Neural progenitor cell (in vitro differentiated cells): ENCODE results near the gene TGFBR3. TPM values are rescaled to one million over a fixed set of nuclear protein-coding genes. Genes with fewer than 3 reads are reported as not detected.
A peak's percentile ranks its signal among the peaks of the same experiment; 100 is the strongest.

Source experiments
- DNase-seq: peaks from one replicate; pipeline ENCODE4 v3.0.0-alpha.2; 2016; ENCODE audit warnings: low spot score
- H2AFZ ChIP-seq: fragments of 200-600 bp; sonication (generic); replicated peaks from 2 replicates; pipeline ENCODE4 v1.6.1; 2016; ENCODE audit warnings: antibody characterized with exemption
- H3F3A ChIP-seq: fragments of 200-600 bp; sonication (generic); 2 replicates; pipeline ENCODE4 v1.6.1; 2016; ENCODE audit warnings: antibody characterized with exemption, low read depth
- H3K27ac ChIP-seq: fragments of 200-600 bp; sonication (generic); 2 replicates; pipeline ENCODE4 v1.5.1; 2016; ENCODE audit warnings: mild to moderate bottlenecking
- H3K27me3 ChIP-seq: fragments of 200-600 bp; sonication (generic); 2 replicates; pipeline ENCODE4 v1.6.1; 2016; ENCODE audit warnings: mild to moderate bottlenecking, moderate library complexity
- H3K36me3 ChIP-seq: fragments of 200-600 bp; sonication (generic); 2 replicates; pipeline ENCODE4 v1.5.1; 2016
- H3K4me1 ChIP-seq: fragments of 200-600 bp; sonication (generic); 2 replicates; pipeline ENCODE4 v1.6.1; 2016; ENCODE audit warnings: mixed run types
- H3K4me2 ChIP-seq: fragments of 200-600 bp; sonication (generic); 2 replicates; pipeline ENCODE4 v1.6.1; 2016
- H3K4me3 ChIP-seq: fragments of 200-600 bp; sonication (generic); 2 replicates; pipeline ENCODE4 v1.5.1; 2016
- H3K79me2 ChIP-seq: fragments of 200-600 bp; sonication (generic); 2 replicates; pipeline ENCODE4 v1.6.1; 2016; ENCODE audit warnings: low read depth
- H3K9ac ChIP-seq: fragments of 200-600 bp; sonication (generic); 2 replicates; pipeline ENCODE4 v1.6.1; 2016
- H3K9me3 ChIP-seq: fragments of 200-600 bp; sonication (generic); 2 replicates; pipeline ENCODE4 v1.5.1; 2016; ENCODE audit warnings: low read depth
- H4K20me1 ChIP-seq: fragments of 200-600 bp; sonication (generic); 2 replicates; pipeline ENCODE4 v1.6.1; 2016; ENCODE audit warnings: low read depth
- H3K27ac Mint-ChIP-seq: 3 replicates; pipeline ENCODE4 v1.8.0; 2021; ENCODE audit warnings: mixed read lengths
- H3K27me3 Mint-ChIP-seq: 2 replicates; pipeline ENCODE4 v1.8.0; 2022; ENCODE audit warnings: low read depth, mild to moderate bottlenecking, inconsistent platforms, moderate library complexity, mixed read lengths; ENCODE audit not compliant: insufficient read depth
- H3K36me3 Mint-ChIP-seq: 3 replicates; pipeline ENCODE4 v1.8.0; 2021; ENCODE audit warnings: mixed read lengths
- H3K4me1 Mint-ChIP-seq: 3 replicates; pipeline ENCODE4 v1.8.0; 2021; ENCODE audit warnings: mixed read lengths
- H3K4me3 Mint-ChIP-seq: 3 replicates; pipeline ENCODE4 v1.8.0; 2021; ENCODE audit warnings: mild to moderate bottlenecking, moderate library complexity, mixed read lengths
- H3K9me3 Mint-ChIP-seq: 3 replicates; pipeline ENCODE4 v1.8.0; 2020; ENCODE audit warnings: mixed read lengths
- CTCF ChIP-seq: fragments of 200-600 bp; sonication (generic); IDR thresholded peaks from 2 replicates; pipeline ENCODE4 v1.5.1; 2017; ENCODE audit warnings: antibody characterized with exemption, mild to moderate bottlenecking
- EZH2 ChIP-seq: fragments of 200-600 bp; sonication (generic); IDR thresholded peaks from 2 replicates; pipeline ENCODE4 v1.6.1; 2017; ENCODE audit warnings: antibody characterized with exemption, mild to moderate bottlenecking, moderate library complexity
- EZH2phosphoT487 ChIP-seq: fragments of 200-600 bp; sonication (generic); IDR thresholded peaks from 2 replicates; pipeline ENCODE4 v1.6.1; 2017; ENCODE audit warnings: antibody characterized with exemption
- total RNA-seq: library from RNA; depleted of rRNA; stranded (reverse); fragments of >200 nt; gene quantifications from 2 replicates; pipeline ENCODE4 v1.2.3, GENCODE V29; 2015; ENCODE audit warnings: low replicate concordance

The TGFBR3 gene
- total RNA-seq, 1 donor from 2014 or later = 11.8 TPM

GRCh38 chr1:91783423-91784170 is 102.4 kb downstream of the TGFBR3 start:
- H3K27me3 ChIP-seq = no peaks in the 10 kb centered on the region
- TF ChIP-seq CTCF (no peak), EZH2 (no peak), EZH2phosphoT487 (no peak)
- H3K4me3 Mint-ChIP-seq = no peak overlapping the region
- H3F3A ChIP-seq = peaks cover 10% of the 10 kb centered on the region
- H3K4me3 ChIP-seq = no peak overlapping the region
- H3K36me3 ChIP-seq = no peaks in the 10 kb centered on the region
- H3K36me3 Mint-ChIP-seq = peaks cover 4% of the 10 kb centered on the region
- no peak overlapping the region for H2AFZ ChIP-seq
- no peaks in the 10 kb centered on the region for H3K79me2 ChIP-seq
- peaks cover 2% of the 10 kb centered on the region for H3K9me3 Mint-ChIP-seq
- DNase-seq = no peak
- no peak overlapping the region for H3K27ac ChIP-seq
- H3K9me3 ChIP-seq = no peaks in the 10 kb centered on the region
- H3K27me3 Mint-ChIP-seq = peaks cover 15% of the 10 kb centered on the region
- H3K4me1 ChIP-seq = peaks cover 17% of the 10 kb centered on the region
- H3K9ac ChIP-seq = no peak overlapping the region
- no peak overlapping the region for H3K4me2 ChIP-seq
- no peaks in the 10 kb centered on the region for H4K20me1 ChIP-seq
- H3K27ac Mint-ChIP-seq = no peak overlapping the region
- peaks cover 37% of the 10 kb centered on the region for H3K4me1 Mint-ChIP-seq

GRCh38 chr1:91781901-91782622 is 103.9 kb downstream of the TGFBR3 start:
- peak overlapping the region; percentile 48 for H3K27ac Mint-ChIP-seq
- H3K4me2 ChIP-seq = no peak overlapping the region

GRCh38 chr1:91781371-91781825 is 104.6 kb downstream of the TGFBR3 start:
- Histone ChIP-seq H2AFZ (no peak overlapping the region), H3K4me1 (peaks cover 29% of the 10 kb centered on the region), H3K27ac (no peak overlapping the region), H3K27me3 (no peaks in the 10 kb centered on the region), H3K4me2 (no peak overlapping the region), H3K4me3 (no peak overlapping the region), H4K20me1 (no peaks in the 10 kb centered on the region), H3K9me3 (no peaks in the 10 kb centered on the region), H3K36me3 (no peaks in the 10 kb centered on the region), H3K79me2 (no peaks in the 10 kb centered on the region), H3F3A (peaks cover 10% of the 10 kb centered on the region), H3K9ac (no peak overlapping the region)
- Mint-ChIP-seq H3K4me1 (peaks cover 35% of the 10 kb centered on the region), H3K4me3 (no peak overlapping the region), H3K36me3 (peaks cover 4% of the 10 kb centered on the region), H3K27me3 (peaks cover 7% of the 10 kb centered on the region), H3K27ac (peak overlapping the region; percentile 5), H3K9me3 (peaks cover 2% of the 10 kb centered on the region)
- no peak for DNase-seq
- TF ChIP-seq EZH2 (no peak), CTCF (no peak)

More at GRCh38 chr1:91781901-91782622, 103.9 kb downstream of the TGFBR3 start:
- Histone ChIP-seq H2AFZ (no peak overlapping the region), H3K4me1 (peaks cover 29% of the 10 kb centered on the region), H4K20me1 (no peaks in the 10 kb centered on the region), H3K27me3 (no peaks in the 10 kb centered on the region), H3K79me2 (no peaks in the 10 kb centered on the region), H3K9me3 (no peaks in the 10 kb centered on the region), H3K9ac (no peak overlapping the region), H3K36me3 (no peaks in the 10 kb centered on the region), H3K27ac (no peak overlapping the region), H3K4me3 (no peak overlapping the region), H3F3A (peaks cover 10% of the 10 kb centered on the region)
- Mint-ChIP-seq H3K27me3 (peaks cover 9% of the 10 kb centered on the region), H3K9me3 (peaks cover 2% of the 10 kb centered on the region), H3K4me3 (no peak overlapping the region), H3K4me1 (peaks cover 35% of the 10 kb centered on the region), H3K36me3 (peaks cover 4% of the 10 kb centered on the region)
- no peak for DNase-seq
- TF ChIP-seq EZH2phosphoT487 (no peak), EZH2 (no peak), CTCF (no peak)
